ENCODE results near the gene CDA.

- TF ChIP-seq SP1 (IDR thresholded peaks at IDR 0.05) (no peak), FOXM1 (IDR thresholded peaks at IDR 0.05; ENCODE audit: borderline replicate concordance) (no peak), BHLHE40 (IDR thresholded peaks at IDR 0.05; ENCODE audit: borderline replicate concordance) (no peak), SUZ12 (IDR thresholded peaks at IDR 0.05) (no peak), TARDBP (IDR thresholded peaks at IDR 0.05) (no peak), FOXK2 (IDR thresholded peaks at IDR 0.05) (no peak), HDGF (IDR thresholded peaks at IDR 0.05; ENCODE audit: borderline replicate concordance) (no peak), LEF1 (IDR thresholded peaks at IDR 0.05; ENCODE audit: borderline replicate concordance) (no peak)
These were observed 14.9 kb upstream of the CDA start for GRCh38 chr1:20573987-20574386.

All from HEK293T (cell line).